Umbilical cord (tissue), 2 donors: ENCODE measurements around the gene ARVCF. TPM values are rescaled to one million over a fixed set of nuclear protein-coding genes. Genes with fewer than 3 reads are reported as not detected.
A peak's percentile ranks its signal among the peaks of the same experiment; 100 is the strongest.

Experiments
- DNase-seq: peaks from one replicate; pipeline ENCODE4 v3.0.0-alpha.2; 2015; ENCODE audit warnings: low spot score
- total RNA-seq: library from RNA; depleted of rRNA; stranded (reverse); fragments of >200 nt; gene quantifications from one replicate; pipeline ENCODE4 v1.2.3, GENCODE V29; 2014; ENCODE audit warnings: low replicate concordance; ENCODE audit not compliant: insufficient read depth

ARVCF gene
- total RNA-seq, 1 donor from 2014 or later = 35.4 TPM

DNA sequence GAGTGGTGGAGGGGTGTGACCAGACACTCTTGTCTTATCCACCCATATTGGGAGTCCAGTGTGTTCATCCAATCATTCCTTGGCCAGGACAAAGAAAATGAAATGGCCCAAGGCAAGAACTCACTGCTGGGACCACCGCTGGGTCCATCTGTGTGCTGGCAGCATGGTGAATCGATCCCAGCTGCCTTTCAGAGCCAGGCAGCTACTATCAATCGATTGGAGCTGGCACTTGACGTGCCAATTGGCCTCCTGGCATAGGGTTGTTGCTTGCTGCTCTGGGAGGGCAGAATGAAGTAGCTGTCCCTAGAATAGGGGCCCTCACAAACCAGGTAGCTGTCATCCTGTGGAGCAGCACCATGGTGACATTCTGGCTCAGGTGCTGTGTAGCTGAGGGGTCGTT lies 1.4 kb upstream of the ARVCF start:
- DNase-seq = no peak

- DNase-seq = no peak
These were observed 967 bp upstream of the ARVCF start for GRCh38 chr22:20017622-20017958.

- DNase-seq = no peak
These were observed 471 bp downstream of the ARVCF start for GRCh38 chr22:20015971-20016733.

DNA sequence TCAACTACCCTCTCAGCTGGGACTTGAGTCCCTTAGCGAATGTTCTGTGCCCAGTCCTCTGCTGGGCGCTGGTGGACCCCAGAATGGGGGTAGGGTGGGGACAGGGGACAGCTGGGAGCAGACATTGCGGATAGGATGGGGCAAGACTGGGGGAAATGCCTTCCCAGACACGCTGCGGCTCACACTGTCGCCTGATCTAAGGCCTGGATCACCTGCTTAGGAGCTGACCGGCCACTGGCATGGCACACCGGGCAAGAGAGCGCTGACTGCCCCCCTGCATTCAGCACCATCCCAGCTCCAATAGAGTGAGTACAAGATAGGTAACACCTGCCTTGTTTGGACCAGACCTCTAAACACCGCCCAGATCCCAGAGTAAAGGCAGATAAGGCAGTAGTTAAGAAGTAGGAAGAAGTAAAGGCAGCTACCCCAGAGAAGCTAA lies 1.4 kb downstream of the ARVCF start:
- DNase-seq = no peak

- no peak for DNase-seq
These were observed 2.0 kb downstream of the ARVCF start for GRCh38 chr22:20014526-20015186.

DNA sequence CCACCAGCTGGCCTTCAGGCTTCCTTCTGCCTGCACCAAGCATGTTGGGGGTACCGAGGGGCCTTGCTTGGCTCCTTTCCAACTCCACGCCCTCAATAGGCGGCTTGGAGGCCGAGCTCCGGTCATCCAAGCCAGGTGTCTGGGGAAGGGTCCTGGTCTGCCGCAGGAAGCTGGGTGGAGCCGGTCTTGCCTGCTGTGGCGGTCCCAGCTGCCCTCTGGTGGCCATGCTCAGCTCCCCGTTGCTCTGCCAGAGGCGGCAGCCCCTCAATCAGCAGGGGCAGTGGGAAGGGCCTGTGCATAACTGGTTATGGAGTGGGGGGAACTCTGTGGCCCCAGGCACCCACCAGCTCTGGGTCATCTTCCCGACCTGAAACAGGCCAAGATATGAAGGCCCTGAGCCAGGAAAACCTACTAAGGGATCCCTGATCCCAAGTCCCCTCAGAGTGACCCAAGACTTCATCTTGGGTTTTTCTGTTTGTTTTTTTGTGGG lies 3.2 kb downstream of the ARVCF start:
- DNase-seq = peak; percentile 63

DNA sequence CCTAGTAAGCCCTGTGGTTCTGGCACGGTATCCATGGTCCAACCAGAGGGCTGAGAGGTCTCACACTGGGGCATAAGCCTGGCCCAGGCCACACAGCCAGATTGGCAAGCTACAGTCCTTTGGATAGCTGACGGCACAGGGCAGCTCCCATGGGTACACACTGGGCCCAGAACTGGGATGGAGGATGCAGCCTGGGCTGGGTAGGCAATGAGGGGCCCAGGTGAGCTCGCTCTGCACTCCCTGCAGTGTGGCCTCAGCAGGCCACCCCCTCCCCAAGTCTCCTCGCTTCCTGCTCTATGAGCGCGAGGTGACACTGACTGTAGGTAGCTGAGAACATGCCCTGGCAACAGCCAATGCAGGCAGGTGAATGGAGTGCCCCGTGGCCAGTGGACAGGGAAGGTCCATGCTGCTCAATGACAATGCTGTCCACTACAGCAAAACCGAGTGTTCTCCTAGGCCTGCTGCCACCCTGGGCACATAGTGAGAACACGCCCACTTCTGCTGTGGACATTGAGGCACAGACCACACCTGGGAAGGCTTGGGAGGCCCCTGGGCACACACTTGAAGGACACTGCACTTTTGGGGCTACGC lies 3.8 kb downstream of the ARVCF start:
- DNase-seq = no peak

DNA sequence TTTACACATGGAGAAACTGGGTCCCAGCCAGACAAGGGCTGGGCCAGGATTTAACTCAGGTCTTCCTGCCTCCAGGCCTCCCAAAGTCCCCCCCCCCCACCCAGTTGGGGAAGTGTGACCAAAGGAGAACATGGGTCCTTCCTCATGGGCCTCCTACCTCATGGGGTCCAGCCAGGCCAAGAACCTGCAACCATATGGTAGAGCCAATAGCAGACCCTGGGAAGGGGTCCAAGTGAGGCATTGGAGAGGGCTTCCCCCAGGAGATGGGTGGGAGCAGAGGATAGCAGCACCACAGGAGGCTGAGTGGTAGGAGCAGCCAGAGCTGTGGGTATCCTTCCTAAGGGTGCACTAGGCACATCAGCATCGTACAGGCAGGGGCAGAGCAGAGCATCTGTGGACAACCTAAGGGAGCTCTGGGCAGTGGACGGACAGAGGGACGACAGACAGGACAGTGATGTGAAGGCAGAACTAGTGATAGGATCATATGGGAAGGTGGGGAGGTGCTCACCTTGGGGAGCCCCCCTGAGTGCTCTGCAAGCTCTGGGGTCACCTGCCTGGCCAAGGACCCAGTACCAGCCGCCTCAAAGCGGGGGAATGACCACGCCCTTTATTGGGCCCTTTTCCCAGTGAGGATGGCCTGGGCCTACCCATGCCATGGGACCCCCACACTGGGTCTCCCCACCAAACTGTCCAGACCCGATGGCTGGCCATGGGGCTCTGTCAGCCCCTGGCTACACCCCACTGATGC lies 4.5 kb downstream of the ARVCF start:
- no peak for DNase-seq

DNA sequence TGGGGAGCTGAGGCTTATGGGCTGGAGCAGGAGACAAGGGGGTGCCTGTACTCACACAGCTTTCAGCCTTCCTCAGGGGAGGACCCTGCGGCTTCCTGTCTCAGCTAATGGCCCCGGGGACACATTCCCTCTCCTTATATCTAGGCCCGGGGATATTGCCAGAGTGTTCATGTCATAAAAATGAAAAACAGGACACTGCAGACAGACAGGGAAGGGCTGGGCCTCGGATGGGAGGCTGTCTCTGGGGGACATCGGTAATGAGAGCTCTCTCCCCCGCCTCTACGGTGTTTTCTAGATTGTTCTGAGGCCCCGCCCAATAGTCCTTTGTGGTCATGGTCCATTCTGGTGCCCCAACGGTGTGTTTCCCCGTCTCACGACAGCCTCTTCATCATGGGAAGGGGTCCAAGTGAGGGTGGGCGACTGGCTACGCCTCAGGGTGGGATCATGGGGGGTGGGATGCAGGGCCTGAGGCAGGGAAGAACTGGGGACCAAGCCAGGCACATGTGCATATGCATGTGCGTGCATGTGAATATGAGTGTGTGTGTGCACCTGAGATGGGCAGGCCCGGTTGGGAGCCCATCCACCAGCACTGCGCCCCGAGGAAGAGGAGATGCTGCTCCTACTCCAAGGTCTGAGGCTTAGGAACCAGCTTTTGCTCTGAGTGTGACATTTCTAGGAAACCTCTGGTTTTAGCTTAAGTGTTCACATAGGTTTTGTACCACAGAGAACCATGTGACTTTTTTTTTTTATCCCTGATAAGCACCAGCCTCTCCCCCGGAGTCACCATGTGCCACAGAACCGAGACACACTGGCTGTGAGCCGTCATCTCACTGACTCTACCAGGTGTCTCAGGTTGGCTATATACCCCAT lies 5.3 kb downstream of the ARVCF start:
- DNase-seq = no peak

DNA sequence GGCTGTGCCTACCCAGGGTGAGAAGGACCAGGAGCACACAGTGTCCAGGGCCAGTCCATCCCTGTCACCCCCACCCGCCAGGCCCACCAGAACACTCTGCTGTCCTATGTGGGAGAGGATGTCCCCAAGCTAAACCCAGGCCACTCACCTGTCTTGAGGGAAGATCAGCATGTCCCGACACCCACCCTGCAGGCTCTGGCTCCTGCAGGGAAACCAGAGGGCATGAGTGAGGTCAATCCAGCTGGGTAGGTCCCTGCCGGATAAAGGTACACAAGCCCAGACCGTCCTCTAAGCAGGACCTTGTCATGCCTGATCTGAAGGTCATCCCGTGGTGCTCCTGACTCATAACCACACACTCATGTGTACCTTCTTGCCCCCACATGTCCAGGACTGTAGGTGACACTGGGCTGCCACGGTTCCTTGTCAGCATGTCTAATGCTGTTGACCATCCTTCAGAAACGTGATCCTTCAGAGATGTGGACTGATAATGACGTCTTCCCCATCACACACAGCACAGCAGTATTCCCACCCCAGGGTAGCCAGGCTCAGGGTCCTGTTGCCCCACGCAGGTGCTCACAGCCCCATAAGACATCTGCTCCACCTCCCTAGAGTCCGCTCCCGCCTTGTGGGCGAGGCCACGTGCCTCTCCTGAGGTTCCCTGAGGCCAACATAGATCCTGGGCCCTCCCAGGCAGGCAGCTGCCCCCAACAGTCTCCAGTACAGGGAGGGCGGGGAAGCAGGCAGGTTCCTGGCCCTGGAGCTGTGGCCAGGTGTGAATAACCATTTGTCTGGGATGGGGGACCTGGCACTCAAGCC lies 6.1 kb downstream of the ARVCF start:
- DNase-seq = no peak

- no peak for DNase-seq
These were observed 6.9 kb downstream of the ARVCF start for GRCh38 chr22:20009582-20010306.

GRCh38 chr22:20009018-20009491 lies 7.6 kb downstream of the ARVCF start:
- DNase-seq = no peak

DNA sequence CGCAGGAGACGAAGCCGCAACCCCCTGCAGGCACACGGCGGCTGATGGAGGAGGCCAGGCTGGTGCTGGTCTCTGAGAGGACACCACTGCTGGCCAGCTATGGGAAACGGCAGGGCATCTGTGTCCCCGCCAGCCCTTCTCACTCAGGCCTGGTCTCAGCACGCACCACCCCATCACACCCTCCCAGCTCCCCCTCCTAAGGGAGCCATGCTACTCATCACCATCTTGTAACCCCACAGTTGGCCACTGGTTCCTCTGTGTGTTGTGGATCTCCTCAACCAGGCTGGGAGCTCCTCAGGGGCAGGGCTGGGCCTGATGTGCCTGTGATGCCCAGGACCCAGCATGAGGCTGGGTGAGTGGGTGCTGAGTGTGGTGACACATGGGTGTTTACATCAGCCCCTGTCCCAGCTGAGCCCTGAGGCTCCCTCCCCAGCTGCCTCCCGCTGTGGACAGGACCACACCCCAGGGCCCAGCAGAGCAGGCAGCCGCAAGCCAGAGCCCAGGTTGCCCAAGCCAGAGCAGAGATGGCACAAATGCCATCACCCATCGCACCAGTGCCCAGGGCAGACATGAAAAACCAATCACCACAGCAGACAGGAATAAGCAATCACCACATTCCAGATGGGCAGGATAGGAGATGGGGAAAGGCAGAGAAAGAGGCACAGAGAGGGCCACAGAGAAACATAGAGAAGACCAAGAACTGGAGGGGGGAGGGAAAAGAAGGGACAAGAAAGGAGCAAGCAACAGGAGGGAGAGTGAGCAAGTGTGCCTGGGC lies 8.2 kb downstream of the ARVCF start:
- no peak for DNase-seq

GRCh38 chr22:20004464-20004863 lies 12.2 kb downstream of the ARVCF start:
- no peak for DNase-seq

DNA sequence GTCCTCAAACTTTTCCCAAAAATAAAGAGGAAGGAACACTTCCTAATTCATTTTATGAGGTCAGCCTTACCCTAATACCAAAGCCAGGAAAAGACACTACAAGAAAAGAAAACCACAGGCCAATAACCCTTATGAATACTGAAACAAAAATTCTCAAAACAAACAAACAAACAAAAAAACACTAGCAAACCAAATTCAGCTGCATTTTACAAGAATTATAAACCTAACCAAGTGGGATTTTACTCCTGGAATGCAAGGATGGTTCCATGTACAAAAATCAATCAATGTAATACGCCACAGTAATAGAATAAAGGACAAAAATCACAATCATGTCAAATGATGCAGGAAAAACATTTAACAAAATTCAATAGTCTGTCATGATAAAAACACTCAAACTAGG lies 13.3 kb downstream of the ARVCF start:
- no peak for DNase-seq

- no peak for DNase-seq
These were observed 14.0 kb downstream of the ARVCF start for GRCh38 chr22:20002636-20003035.

DNA sequence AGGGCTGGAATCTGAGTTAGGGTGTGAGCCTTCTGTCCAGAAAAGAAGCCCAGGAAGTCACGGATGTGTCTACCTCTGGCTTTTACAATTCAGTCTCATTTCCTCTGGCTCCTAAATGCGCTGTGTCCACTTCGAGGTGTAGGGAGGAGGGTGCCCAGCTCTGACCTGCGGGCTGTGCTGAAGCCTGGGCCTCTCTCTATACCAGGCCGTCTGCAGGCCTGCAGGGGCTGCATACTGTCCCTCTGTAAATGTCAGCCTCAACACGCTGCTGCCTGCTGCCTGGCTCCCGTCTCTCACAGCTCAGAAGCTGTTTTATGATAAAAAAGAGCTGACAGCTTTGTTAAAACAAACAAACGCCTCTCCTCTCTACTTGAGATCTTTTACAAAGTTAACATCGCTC lies 14.5 kb downstream of the ARVCF start:
- DNase-seq = peak; percentile 56

DNA sequence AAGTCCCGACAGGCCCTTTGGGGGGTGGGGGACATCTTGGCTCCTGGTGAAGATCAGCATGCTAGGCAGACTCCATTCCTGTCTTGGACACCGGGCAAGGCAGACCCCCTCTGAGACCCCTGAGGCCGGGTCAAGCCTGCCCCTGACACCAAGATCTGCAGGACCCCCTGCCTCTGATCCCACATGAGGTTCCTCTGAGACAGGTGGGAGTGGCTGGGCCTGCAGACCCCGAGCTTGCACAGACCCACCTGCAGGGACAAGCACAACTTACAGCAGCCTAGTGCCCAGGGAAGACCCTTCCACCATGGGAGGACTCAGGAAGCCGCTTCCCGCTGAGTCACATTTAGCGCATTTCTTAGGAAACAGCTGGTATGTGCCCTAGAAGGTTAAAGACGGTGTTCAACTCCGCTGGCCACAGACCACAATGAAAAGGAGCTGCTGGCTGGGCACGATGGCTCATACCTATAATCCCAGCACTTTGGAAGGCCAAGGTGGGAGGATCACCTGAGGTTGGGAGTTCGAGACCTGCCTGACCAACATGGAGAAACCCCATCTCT lies 15.5 kb downstream of the ARVCF start:
- no peak for DNase-seq
